Gastroesophageal sphincter (tissue), 3 donors: ENCODE results near the gene SHOX.

Source experiments
- CTCF ChIP-seq, 4 experiments: fragments of 200-600 bp in 2 of 4; fragments of 450-650 bp in 2 of 4; sonication (generic) in 1 of 4; IDR thresholded peaks; one replicate each; pipeline ENCODE4 v1.5.1; 2017 to 2019; ENCODE audit warnings: antibody characterized with exemption in 4 of 4, mild to moderate bottlenecking in 2 of 4, moderate library complexity in 2 of 4
- EP300 ChIP-seq: sonication (generic); formaldehyde crosslinking; IDR thresholded peaks from one replicate; pipeline ENCODE4 v1.6.1; 2017; ENCODE audit warnings: antibody characterized with exemption, mild to moderate bottlenecking
- POLR2A ChIP-seq, 2 donors: fragments of 450-650 bp; IDR thresholded peaks; one replicate each; pipeline ENCODE4 v1.6.1; 2017; ENCODE audit warnings: antibody characterized with exemption in 2 of 2, mild to moderate bottlenecking in 2 of 2, moderate library complexity in 1 of 2

GRCh38 chrX:662126-662525 lies 31.5 kb downstream of the SHOX start:
- TF ChIP-seq EP300 = no peak
- no peak for TF ChIP-seq CTCF (IDR thresholded peaks at IDR 0.05)
- TF ChIP-seq POLR2A (IDR thresholded peaks at IDR 0.05) = no peak
